H1 (cell line): ENCODE measurements around the gene SERPINF2. TPM values are rescaled to one million over a fixed set of nuclear protein-coding genes. Genes with fewer than 3 reads are reported as not detected.

Experiments
- CTCF ChIA-PET: fragments of 300-600 bp; sonication (Branson Sonifier 250); formaldehyde crosslinking; loops from one replicate; lab custom pipeline; 2021; ENCODE audit not compliant: partially characterized antibody; lab: Charles Lee
- POLR2A ChIA-PET: fragments of 300-600 bp; sonication (Branson Sonifier 250); formaldehyde crosslinking; loops from one replicate; lab custom pipeline; 2021; ENCODE audit warnings: inconsistent platforms; ENCODE audit not compliant: partially characterized antibody; lab: Charles Lee
- DNase-seq, 2 experiments: peaks; one replicate each; pipeline versions ENCODE4 v3.0.0 to v3.0.0-alpha.2; 2010 to 2022; ENCODE audit warnings: low spot score in 2 of 2, low read depth in 1 of 2, mixed read lengths in 1 of 2
- FAIRE-seq: peaks from 2 replicates; lab custom pipeline; 2011; peaks lifted over from hg19 to GRCh38; lab: Jason Lieb, UNC
- H2AFZ ChIP-seq: 2 replicates; pipeline ENCODE4 v1.8.1; 2012; ENCODE audit warnings: low read length, inconsistent platforms
- H2AK5ac ChIP-seq: 2 replicates; pipeline ENCODE4 v1.6.1; 2013; ENCODE audit warnings: low read depth, low read length
- H2BK120ac ChIP-seq: replicated peaks from 2 replicates; pipeline ENCODE3; 2013; ENCODE audit warnings: low read depth, low read length, inconsistent platforms
- H2BK12ac ChIP-seq: 2 replicates; pipeline ENCODE4 v1.6.1; 2013; ENCODE audit warnings: low read depth, low read length
- H2BK15ac ChIP-seq: 2 replicates; pipeline ENCODE4 v1.6.1; 2013; ENCODE audit warnings: low read length
- H2BK20ac ChIP-seq: 2 replicates; pipeline ENCODE4 v1.6.1; 2013; ENCODE audit warnings: low read length
- H2BK5ac ChIP-seq: 2 replicates; pipeline ENCODE4 v1.6.1; 2013; ENCODE audit warnings: low read depth, low read length
- H3K14ac ChIP-seq: 2 replicates; pipeline ENCODE4 v1.6.1; 2013; ENCODE audit warnings: inconsistent platforms; ENCODE audit not compliant: insufficient read length
- H3K18ac ChIP-seq: 2 replicates; pipeline ENCODE4 v1.6.1; 2013; ENCODE audit warnings: low read length; ENCODE audit errors: extremely low read depth
- H3K23ac ChIP-seq: 2 replicates; pipeline ENCODE4 v1.6.1; 2013; ENCODE audit warnings: inconsistent platforms; ENCODE audit not compliant: insufficient read length
- H3K23me2 ChIP-seq: 2 replicates; pipeline ENCODE4 v1.6.1; 2013; ENCODE audit warnings: low read depth, low read length
- H3K27ac ChIP-seq: 2 replicates; pipeline ENCODE4 v1.6.1; 2011; ENCODE audit warnings: low read depth, low read length, inconsistent platforms
- H3K27me3 ChIP-seq, 4 experiments: replicated peaks in 1 of 4; 1 replicate in 1 of 4; 2 replicates in 3 of 4; pipeline versions ENCODE4 v1.6.1 to v1.8.1; 2011 to 2013; ENCODE audit warnings: low read length in 3 of 4, mild to moderate bottlenecking in 3 of 4, inconsistent platforms in 2 of 4, mixed read lengths in 2 of 4, moderate library complexity in 1 of 4; ENCODE audit not compliant: control insufficient read depth in 3 of 4, insufficient read depth in 3 of 4; ENCODE audit errors: extremely low read depth in 1 of 4
- H3K36me3 ChIP-seq, 4 experiments: 2 replicates each; pipeline versions ENCODE4 v1.6.1 to v1.8.1; 2011 to 2013; ENCODE audit warnings: mild to moderate bottlenecking in 4 of 4, low read length in 3 of 4, moderate library complexity in 2 of 4, control low read depth in 1 of 4, inconsistent platforms in 1 of 4; ENCODE audit not compliant: insufficient read depth in 4 of 4, control insufficient read depth in 2 of 4
- H3K4ac ChIP-seq: replicated peaks from 2 replicates; pipeline ENCODE3; 2013; ENCODE audit warnings: low read length, low read depth, mixed read lengths, inconsistent platforms; ENCODE audit not compliant: insufficient read length
- H3K4me1 ChIP-seq, 4 experiments: replicated peaks in 1 of 4; 1 replicate in 1 of 4; 2 replicates in 3 of 4; pipeline versions ENCODE4 v1.6.1 to v1.8.1; 2011 to 2013; ENCODE audit warnings: low read length in 3 of 4, inconsistent platforms in 2 of 4, mixed read lengths in 1 of 4; ENCODE audit not compliant: insufficient read depth in 4 of 4, control insufficient read depth in 3 of 4
- H3K4me2 ChIP-seq, 2 experiments: 2 replicates each; pipeline versions ENCODE4 v1.6.1 to v1.8.1; 2011 to 2013; ENCODE audit warnings: low read depth in 2 of 2, low read length in 2 of 2, control low read depth in 1 of 2, inconsistent platforms in 1 of 2, mild to moderate bottlenecking in 1 of 2; ENCODE audit not compliant: insufficient read depth in 1 of 2
- H3K4me3 ChIP-seq, 4 experiments: fragments of 200-600, 300-600 bp in 1 of 4; sonication (generic), shearing (Covaris generic), sonication (Bioruptor Twin) in 1 of 4; 2 replicates each; pipeline versions ENCODE4 v1.5.1 to v1.8.1; 2011 to 2016; ENCODE audit warnings: low read length in 4 of 4, low read depth in 3 of 4, control low read depth in 2 of 4, inconsistent platforms in 2 of 4, mild to moderate bottlenecking in 2 of 4, mixed read lengths in 1 of 4, moderate library complexity in 1 of 4; ENCODE audit not compliant: insufficient read depth in 2 of 4; ENCODE audit errors: extremely low read depth in 1 of 4
- H3K56ac ChIP-seq: replicated peaks from 2 replicates; pipeline ENCODE3; 2013; ENCODE audit warnings: low read depth, mild to moderate bottlenecking, mixed read lengths, low read length, inconsistent platforms; ENCODE audit not compliant: insufficient read length
- H3K79me1 ChIP-seq: 2 replicates; pipeline ENCODE4 v1.6.1; 2013; ENCODE audit warnings: low read depth, low read length, control low read depth
- H3K79me2 ChIP-seq, 2 experiments: 2 replicates each; pipeline versions ENCODE4 v1.6.1 to v1.8.1; 2012 to 2013; ENCODE audit warnings: low read length in 2 of 2, mild to moderate bottlenecking in 2 of 2, inconsistent platforms in 1 of 2; ENCODE audit not compliant: insufficient read depth in 2 of 2, control insufficient read depth in 1 of 2
- H3K9ac ChIP-seq, 4 experiments: replicated peaks in 1 of 4; 1 replicate in 1 of 4; 2 replicates in 3 of 4; pipeline versions ENCODE4 v1.6.1 to v1.8.1; 2011 to 2013; ENCODE audit warnings: low read depth in 3 of 4, low read length in 3 of 4, control low read depth in 2 of 4, mild to moderate bottlenecking in 2 of 4, moderate library complexity in 2 of 4, inconsistent platforms in 1 of 4; ENCODE audit errors: extremely low read depth in 1 of 4
- H3K9me3 ChIP-seq, 2 experiments: 2 replicates each; pipeline versions ENCODE4 v1.6.1 to v1.8.1; 2012 to 2013; ENCODE audit warnings: mild to moderate bottlenecking in 2 of 2, moderate library complexity in 2 of 2, control low read depth in 1 of 2, inconsistent platforms in 1 of 2, low read depth in 1 of 2, low read length in 1 of 2, mixed read lengths in 1 of 2; ENCODE audit not compliant: insufficient read depth in 2 of 2
- H4K20me1 ChIP-seq, 2 experiments: replicated peaks in 1 of 2; 2 replicates each; pipeline versions ENCODE3 to v1.8.1; 2011 to 2013; ENCODE audit warnings: inconsistent platforms in 2 of 2, low read length in 2 of 2, mild to moderate bottlenecking in 1 of 2; ENCODE audit not compliant: insufficient read depth in 2 of 2, control insufficient read depth in 1 of 2
- H4K5ac ChIP-seq: 2 replicates; pipeline ENCODE4 v1.6.1; 2013; ENCODE audit warnings: low read length, low read depth, mixed read lengths, inconsistent platforms; ENCODE audit not compliant: insufficient read length
- H4K8ac ChIP-seq: 2 replicates; pipeline ENCODE4 v1.8.0; 2013; ENCODE audit warnings: mild to moderate bottlenecking, moderate library complexity, low read length, inconsistent platforms; ENCODE audit not compliant: insufficient read depth; ENCODE audit errors: extremely low read depth
- H4K91ac ChIP-seq: replicated peaks from 2 replicates; pipeline ENCODE3; 2013; ENCODE audit warnings: low read length, mixed read lengths, inconsistent platforms; ENCODE audit not compliant: insufficient read length
- ASH2L ChIP-seq: fragments of 200-600, 300-600 bp; sonication (generic); IDR thresholded peaks from one replicate; pipeline ENCODE4 v1.7.1; 2017; ENCODE audit warnings: low read length
- EZH2 ChIP-seq: fragments of 200-600 bp; sonication (generic); IDR thresholded peaks from 2 replicates; pipeline ENCODE4 v1.7.1; 2012; ENCODE audit warnings: low read depth, mild to moderate bottlenecking, moderate library complexity, low read length, inconsistent platforms; ENCODE audit not compliant: severe bottlenecking
- SP2 ChIP-seq: IDR thresholded peaks from 2 replicates; pipeline ENCODE4 v1.6.1; 2012; ENCODE audit warnings: mild to moderate bottlenecking, low read length, inconsistent platforms
- WGBS, 2 experiments: shearing (Covaris generic) in 1 of 2; methylation state at CpG; one replicate each; pipeline versions ENCODE4 v1.1.6 to v1.1.7; 2013 to 2015; ENCODE audit warnings: low lambda C conversion rate in 2 of 2, mixed read lengths in 2 of 2, inconsistent platforms in 1 of 2, low coverage in 1 of 2, missing lambda C conversion rate in 1 of 2; ENCODE audit not compliant: insufficient replicate concordance in 2 of 2, insufficient coverage in 1 of 2, insufficient read length in 1 of 2; ENCODE audit errors: extremely low coverage in 1 of 2, missing lambda C conversion rate in 1 of 2; 5-methylcytosine and 5-hydroxymethylcytosine counted together
- polyA plus RNA-seq, 7 experiments: library from polyadenylated mRNA; depleted of rRNA in 3 of 7; stranded (reverse) in 5 of 7; unstranded in 2 of 7; fragments of >200 nt in 5 of 7; fragments of 200-250 nt in 2 of 7; gene quantifications; 1 replicate in 5 of 7; 2 replicates in 1 of 7; 4 replicates in 1 of 7; pipeline versions ENCODE4 v1.2.1 to v1.2.3, GENCODE V29; 2011 to 2013; ENCODE audit warnings: missing spikeins in 2 of 7, mixed read lengths in 2 of 7
- total RNA-seq: library from RNA; stranded (reverse); fragmentation: NEBNext Ultra II Directional; extraction: Animal tissue kit (Norgen Biotek cat#: 25700); gene quantifications from 2 replicates; pipeline ENCODE4 v1.2.1, GENCODE V29; 2021

Gene SERPINF2
- total and polyA plus RNA-seq, 2 of the 8 experiments (the other 6 are each of a cell fraction or from before 2014, with no cell fraction given), result 1.8 to 3.2 TPM

DNA sequence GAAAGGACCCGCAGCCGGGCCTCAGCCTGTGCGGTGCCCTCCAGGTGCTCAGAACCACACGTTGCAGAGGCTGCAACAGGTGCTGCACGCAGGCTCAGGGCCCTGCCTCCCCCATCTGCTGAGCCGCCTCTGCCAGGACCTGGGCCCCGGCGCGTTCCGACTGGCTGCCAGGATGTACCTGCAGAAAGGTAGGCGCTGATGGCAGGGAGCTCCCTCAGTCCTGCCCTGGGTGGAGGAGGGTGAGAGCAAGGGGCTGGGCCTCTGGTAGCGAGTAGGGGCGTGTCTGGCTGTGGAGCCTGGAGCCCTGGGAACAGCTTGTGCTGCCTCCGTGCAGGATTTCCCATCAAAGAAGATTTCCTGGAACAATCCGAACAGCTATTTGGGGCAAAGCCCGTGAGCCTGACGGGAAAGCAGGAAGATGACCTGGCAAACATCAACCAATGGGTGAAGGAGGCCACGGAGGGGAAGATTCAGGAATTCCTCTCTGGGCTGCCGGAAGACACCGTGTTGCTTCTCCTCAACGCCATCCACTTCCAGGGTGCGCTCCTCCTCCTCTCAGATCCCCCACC, 4.4 kb downstream of the SERPINF2 start:
- DNase-seq, result peak in 1 of 2 experiments; percentile 72
- Histone ChIP-seq H2AFZ (no peak overlapping the region), H3K9ac (no peak overlapping the region), H3K18ac (no peak overlapping the region), H3K4me2 (no peak overlapping the region), H2AK5ac (no peak overlapping the region), H2BK15ac (peak overlapping the region; percentile 46; the same call in 1 of the 2 replicates), H3K79me2 (no peaks in the 10 kb centered on the region), H3K14ac (no peak overlapping the region), H3K23me2 (no peaks in the 10 kb centered on the region), H4K8ac (peak overlapping the region; percentile 51; the same call in 1 of the 2 replicates), H3K27me3 (no peaks in the 10 kb centered on the region; a peak in 1 of 7 replicates), H3K23ac (no peak overlapping the region), H2BK5ac (peak overlapping the region; percentile 30; the same call in 1 of the 2 replicates), H4K5ac (peak overlapping the region; percentile 10), H4K91ac (peak overlapping the region; percentile 55), H3K4ac (no peak overlapping the region), H3K9me3 (no peaks in the 10 kb centered on the region), H3K4me3 (no peak overlapping the region), H2BK20ac (0 out of 2 replicates have a peak overlapping the region, but pooled peaks have one; percentile 34), H3K36me3 (no peaks in the 10 kb centered on the region), H3K56ac (peak overlapping the region; percentile 32), H3K27ac (no peak overlapping the region), H2BK12ac (peak overlapping the region; percentile 90; the same call in 1 of the 2 replicates), H2BK120ac (no peak overlapping the region), H4K20me1 (no peaks in the 10 kb centered on the region), H3K4me1 (peaks cover 0 to 8% (median 3%) of the 10 kb centered on the region in 4 experiments; a peak in 4 of 7 replicates), H3K79me1 (no peaks in the 10 kb centered on the region)
- TF ChIP-seq ASH2L (no peak), SP2 (no peak), EZH2 (no peak)
- ChIA-PET CTCF (interaction anchor here (1.1 to 1.7 kb wide), 6 partner anchors 9 to 34 kb away, joined by 3 to 5 read pairs (median 4); partner anchors contain the start of gene SERPINF1), POLR2A (interaction anchor here (0.7 to 2.4 kb wide), 10 partner anchors 10 to 33 kb away, joined by 3 to 12 read pairs (median 4); partner anchors contain the start of genes SERPINF1 and WDR81)
- FAIRE-seq, result no peak
- WGBS, 2 experiments, result 77% methylated on average over 22 of the region's 22 CpGs; no CpG with 5 or more reads in 1 of the 2 experiments
